ENCODE data around the gene MYO3B.
"Not testable (repeated sequence)": the region's sequence is repeated elsewhere in the genome, so short reads cannot be mapped to it uniquely, and the experiment has no call there.

The MYO3B gene

GRCh38 chr2:170344663-170345346 lies 166.9 kb downstream of the MYO3B start:
- peak; percentile 29 for DNase-seq

GRCh38 chr2:170345607-170346006 lies 167.7 kb downstream of the MYO3B start:
- DNase-seq: no peak

- not testable (repeated sequence) for DNase-seq
Measured at GRCh38 chr2:170349269-170349668, 171.3 kb downstream of the MYO3B start.

- DNase-seq: no peak
Measured at GRCh38 chr2:170350929-170351826, 173.2 kb downstream of the MYO3B start.

GRCh38 chr2:170353723-170354122 lies 175.8 kb downstream of the MYO3B start:
- DNase-seq: no peak

GRCh38 chr2:170354388-170354787 lies 176.4 kb downstream of the MYO3B start:
- no peak for DNase-seq

- no peak for DNase-seq
Measured at GRCh38 chr2:170354855-170355780, 177.2 kb downstream of the MYO3B start.

- no peak for DNase-seq
Measured at GRCh38 chr2:170359466-170359865, 181.5 kb downstream of the MYO3B start.

- no peak for DNase-seq
Measured at GRCh38 chr2:170360546-170361089, 182.7 kb downstream of the MYO3B start.

- peak; percentile 82 for DNase-seq
Measured at GRCh38 chr2:170361090-170361936, 183.4 kb downstream of the MYO3B start.

- no peak for DNase-seq
Measured at GRCh38 chr2:170362313-170362870, 184.4 kb downstream of the MYO3B start.

GRCh38 chr2:170362871-170363631 lies 185.1 kb downstream of the MYO3B start:
- DNase-seq: peak; percentile 70

- DNase-seq: no peak
Measured at GRCh38 chr2:170365003-170365402, 187.1 kb downstream of the MYO3B start.

- no peak for DNase-seq
Measured at GRCh38 chr2:170365686-170366085, 187.7 kb downstream of the MYO3B start.

- DNase-seq: no peak
Measured at GRCh38 chr2:170368370-170368769, 190.4 kb downstream of the MYO3B start.

GRCh38 chr2:170369228-170369627 lies 191.3 kb downstream of the MYO3B start:
- no peak for DNase-seq

- peak; percentile 77 for DNase-seq
Measured at GRCh38 chr2:170369894-170370293, 191.9 kb downstream of the MYO3B start.

- no peak for DNase-seq
Measured at GRCh38 chr2:170371231-170371998, 193.5 kb downstream of the MYO3B start.

- no peak for DNase-seq
Measured at GRCh38 chr2:170375192-170375591, 197.2 kb downstream of the MYO3B start.

All from DMS53 (cell line).